ENCODE measurements around the gene NMUR1.

NMUR1 gene

GRCh38 chr2:231554748-231555545 is 24.7 kb upstream of the NMUR1 start:
- H3K9ac ChIP-seq (ENCODE audit: low read length) = no peak overlapping the region
- H3K4me3 ChIP-seq (ENCODE audit: insufficient read depth, low read length, poor library complexity, severe bottlenecking) = no peak overlapping the region
- H2AFZ ChIP-seq (ENCODE audit: low read depth, low read length, severe bottlenecking) = no peak overlapping the region
- H3F3A ChIP-seq (ENCODE audit: insufficient read depth) = no peaks in the 10 kb centered on the region
- no peaks in the 10 kb centered on the region for H3K27me3 ChIP-seq (ENCODE audit: low read length)
- TF ChIP-seq EZH2phosphoT487 (conservative IDR thresholded peaks at IDR 0.05; ENCODE audit: low read length) (no peak), CTCF (IDR thresholded peaks at IDR 0.05; ENCODE audit: insufficient read depth, low read length, poor library complexity, severe bottlenecking) (no peak)
- H3K9me3 ChIP-seq (ENCODE audit: insufficient read depth, low read length) = peaks cover 9% of the 10 kb centered on the region; the same call in 1 of the 2 replicates
- no peak overlapping the region for H3K4me2 ChIP-seq (ENCODE audit: low read depth, low read length, poor library complexity, severe bottlenecking)
- no peaks in the 10 kb centered on the region for H3K79me2 ChIP-seq (ENCODE audit: insufficient read depth, low read length)
- H3K27ac ChIP-seq (ENCODE audit: low read depth, low read length) = no peak overlapping the region
- no peaks in the 10 kb centered on the region for H4K20me1 ChIP-seq (ENCODE audit: low read depth, low read length)
- H3K9me2 ChIP-seq (replicated peaks; ENCODE audit: insufficient read depth, low read length) = no peaks in the 10 kb centered on the region
- peaks cover 4% of the 10 kb centered on the region; the same call in 1 of the 2 replicates for H3K36me3 ChIP-seq (ENCODE audit: low read length)

GRCh38 chr2:231554327-231554726 is 24.1 kb upstream of the NMUR1 start:
- Histone ChIP-seq H3K9me3 (ENCODE audit: insufficient read depth, low read length) (peaks cover 9% of the 10 kb centered on the region; the same call in 1 of the 2 replicates), H3K4me2 (ENCODE audit: low read depth, low read length, poor library complexity, severe bottlenecking) (no peak overlapping the region), H3K79me2 (ENCODE audit: insufficient read depth, low read length) (no peaks in the 10 kb centered on the region), H3K36me3 (ENCODE audit: low read length) (peaks cover 4% of the 10 kb centered on the region; the same call in 1 of the 2 replicates), H3K4me3 (ENCODE audit: insufficient read depth, low read length, poor library complexity, severe bottlenecking) (no peak overlapping the region), H3K27ac (ENCODE audit: low read depth, low read length) (no peak overlapping the region), H3K9ac (ENCODE audit: low read length) (no peak overlapping the region), H3K9me2 (replicated peaks; ENCODE audit: insufficient read depth, low read length) (no peaks in the 10 kb centered on the region), H3K27me3 (ENCODE audit: low read length) (no peaks in the 10 kb centered on the region), H2AFZ (ENCODE audit: low read depth, low read length, severe bottlenecking) (no peak overlapping the region), H4K20me1 (ENCODE audit: low read depth, low read length) (no peaks in the 10 kb centered on the region), H3F3A (ENCODE audit: insufficient read depth) (no peaks in the 10 kb centered on the region)
- no peak for TF ChIP-seq EZH2phosphoT487 (conservative IDR thresholded peaks at IDR 0.05; ENCODE audit: low read length)
- TF ChIP-seq CTCF (IDR thresholded peaks at IDR 0.05; ENCODE audit: insufficient read depth, low read length, poor library complexity, severe bottlenecking) = no peak

GRCh38 chr2:231552752-231553151 is 22.5 kb upstream of the NMUR1 start:
- Histone ChIP-seq H3K27ac (ENCODE audit: low read depth, low read length) (no peak overlapping the region), H3K4me3 (ENCODE audit: insufficient read depth, low read length, poor library complexity, severe bottlenecking) (no peak overlapping the region), H3K4me2 (ENCODE audit: low read depth, low read length, poor library complexity, severe bottlenecking) (no peak overlapping the region), H2AFZ (ENCODE audit: low read depth, low read length, severe bottlenecking) (no peak overlapping the region), H4K20me1 (ENCODE audit: low read depth, low read length) (no peaks in the 10 kb centered on the region), H3K9me2 (replicated peaks; ENCODE audit: insufficient read depth, low read length) (no peaks in the 10 kb centered on the region), H3K79me2 (ENCODE audit: insufficient read depth, low read length) (no peaks in the 10 kb centered on the region), H3K9me3 (ENCODE audit: insufficient read depth, low read length) (peaks cover 9% of the 10 kb centered on the region; the same call in 1 of the 2 replicates), H3K9ac (ENCODE audit: low read length) (no peak overlapping the region), H3K27me3 (ENCODE audit: low read length) (no peaks in the 10 kb centered on the region), H3K36me3 (ENCODE audit: low read length) (peaks cover 4% of the 10 kb centered on the region; the same call in 1 of the 2 replicates), H3F3A (ENCODE audit: insufficient read depth) (no peaks in the 10 kb centered on the region)
- TF ChIP-seq CTCF (IDR thresholded peaks at IDR 0.05; ENCODE audit: insufficient read depth, low read length, poor library complexity, severe bottlenecking) (no peak), EZH2phosphoT487 (conservative IDR thresholded peaks at IDR 0.05; ENCODE audit: low read length) (no peak)

Measured in SU-DHL-6 (cell line).